Small intestine (tissue), 16 donors: ENCODE data around the gene C19orf25. TPM values are rescaled to one million over a fixed set of nuclear protein-coding genes. Genes with fewer than 3 reads are reported as not detected.

Experiments
- DNase-seq, 2 donors: peaks; one replicate each; pipeline versions ENCODE4 v3.0.0 to v3.0.0-alpha.2; 2013
- FAIRE-seq: peaks from 2 replicates; lab custom pipeline; 2012; peaks lifted over from hg19 to GRCh38; lab: Jason Lieb, UNC
- H3K27ac ChIP-seq, 3 donors: one replicate each; pipeline ENCODE4 v1.5.1; 2013; ENCODE audit warnings: low read length in 2 of 3, mild to moderate bottlenecking in 2 of 3, control low read depth in 1 of 3, inconsistent platforms in 1 of 3, low read depth in 1 of 3, moderate library complexity in 1 of 3
- H3K27me3 ChIP-seq, 3 donors: one replicate each; pipeline ENCODE4 v1.6.1; 2013; ENCODE audit warnings: low read length in 3 of 3, inconsistent platforms in 1 of 3; ENCODE audit not compliant: control insufficient read depth in 3 of 3, insufficient read depth in 3 of 3
- H3K36me3 ChIP-seq, 3 donors: one replicate each; pipeline ENCODE4 v1.6.1; 2013; ENCODE audit warnings: low read length in 3 of 3, inconsistent platforms in 1 of 3, low read depth in 1 of 3, mild to moderate bottlenecking in 1 of 3, moderate library complexity in 1 of 3; ENCODE audit not compliant: control insufficient read depth in 3 of 3, insufficient read depth in 2 of 3
- H3K4me1 ChIP-seq, 3 donors: one replicate each; pipeline ENCODE4 v1.6.1; 2013; ENCODE audit warnings: low read length in 2 of 3, inconsistent platforms in 1 of 3, low read depth in 1 of 3, mild to moderate bottlenecking in 1 of 3, moderate library complexity in 1 of 3; ENCODE audit not compliant: control insufficient read depth in 3 of 3, insufficient read depth in 2 of 3
- H3K4me3 ChIP-seq, 3 donors: one replicate each; pipeline ENCODE4 v1.5.1; 2013; ENCODE audit warnings: low read length in 3 of 3, control low read depth in 1 of 3, inconsistent platforms in 1 of 3, low read depth in 1 of 3, mild to moderate bottlenecking in 1 of 3, moderate library complexity in 1 of 3
- H3K9me3 ChIP-seq, 2 donors: one replicate each; pipeline ENCODE4 v1.6.1; 2013; ENCODE audit warnings: low read depth in 1 of 2, low read length in 1 of 2; ENCODE audit not compliant: control insufficient read depth in 2 of 2, insufficient read depth in 1 of 2
- WGBS, 3 donors: extraction: QIAGEN DNeasy Blood & Tissue Kit; methylation state at CpG; one replicate each; pipeline ENCODE4 v1.1.7; 2013; 5-methylcytosine and 5-hydroxymethylcytosine counted together
- long read RNA-seq, 10 donors: transcript quantifications; one replicate each; lab custom pipeline, GENCODE V29; 2026
- polyA plus RNA-seq, 4 donors: library from polyadenylated mRNA; stranded (reverse) in 3 of 4; unstranded in 1 of 4; fragments of 200-250 nt in 3 of 4; fragments of 120-200 nt in 1 of 4; gene quantifications; one replicate each; pipeline versions ENCODE4 v1.2.1 to v1.2.3, GENCODE V29; 2013
- donor health status: healthy with polysubstance abuse.
- donor health status: control.
- donor health status: control.
- donor health status: Bipolar disorder and iron deficiency.
- donor health status: healthy.

The C19orf25 gene
- polyA plus RNA-seq, result 10 to 100 TPM; 32.0 to 62.1 (median 52.8) TPM
- long read RNA-seq, donor 1, result 0 reads
- long read RNA-seq, donor 2, transcript C19orf25-203 (3 exons, 1,837 nt), result major isoform, 5 of 8 reads
- long read RNA-seq, donor 2, partial matches to known transcripts, result 0 of 8 reads
- long read RNA-seq, donor 2, other reads (novel, unspliced or antisense), result 0 of 8 reads
- long read RNA-seq, donor 3, partial matches to known transcripts, result 0 of 7 reads
- long read RNA-seq, donor 3, other reads (novel, unspliced or antisense), result 0 of 7 reads
- long read RNA-seq, donor 4, partial matches to known transcripts, result 0 of 1 reads
- long read RNA-seq, donor 4, other reads (novel, unspliced or antisense), result 0 of 1 reads
- long read RNA-seq, donor 5, partial matches to known transcripts, result 0 of 5 reads
- long read RNA-seq, donor 5, other reads (novel, unspliced or antisense), result 0 of 5 reads
- long read RNA-seq, donor 6, transcript C19orf25-203 (3 exons, 1,837 nt), result major isoform, 9 of 15 reads
- long read RNA-seq, donor 6, partial matches to known transcripts, result 0 of 15 reads
- long read RNA-seq, donor 6, other reads (novel, unspliced or antisense), result 0 of 15 reads
- long read RNA-seq, donor 7, transcript C19orf25-203 (3 exons, 1,837 nt), result major isoform, 14 of 24 reads
- long read RNA-seq, donor 7, transcript C19orf25-211 (1 exons, 2,314 nt), result minor isoform, 6 of 24 reads
- long read RNA-seq, donor 7, partial matches to known transcripts, result 0 of 24 reads
- long read RNA-seq, donor 7, other reads (novel, unspliced or antisense), result 0 of 24 reads
- long read RNA-seq, donor 8, partial matches to known transcripts, result 0 of 5 reads
- long read RNA-seq, donor 8, other reads (novel, unspliced or antisense), result 0 of 5 reads
- long read RNA-seq, donor 9, partial matches to known transcripts, result 0 of 5 reads
- long read RNA-seq, donor 9, other reads (novel, unspliced or antisense), result 0 of 5 reads
- long read RNA-seq, donor 10, transcript C19orf25-203 (3 exons, 1,837 nt), result minor isoform, 5 of 14 reads
- long read RNA-seq, donor 10, transcript C19orf25-211 (1 exons, 2,314 nt), result major isoform, 7 of 14 reads
- long read RNA-seq, donor 10, partial matches to known transcripts, result 0 of 14 reads
- long read RNA-seq, donor 10, other reads (novel, unspliced or antisense), result 0 of 14 reads

- 0 to 1% (median 1%) methylated on average over 60 to 71 of the region's 71 CpGs for WGBS, 3 donors
These were observed at the start of gene C19orf25 for GRCh38 chr19:1478934-1479707. C19orf25 (minus strand) TSS chr19:1479215; CDS start chr19:1478903, 312 bp downstream.

GRCh38 chr19:1527650-1528309, 48.8 kb upstream of the C19orf25 start:
- Histone ChIP-seq H3K27me3 (peaks cover 26 to 38% (median 29%) of the 10 kb centered on the region in 3 donors), H3K36me3 (no peaks in the 10 kb centered on the region), H3K4me3 (no peak overlapping the region), H3K4me1 (no peaks in the 10 kb centered on the region), H3K27ac (no peak overlapping the region), H3K9me3 (no peaks in the 10 kb centered on the region)
- FAIRE-seq, result no peak
- DNase-seq, result no peak
- 61 to 81% (median 62%) methylated on average over 27 of the region's 27 CpGs for WGBS, 3 donors

More at GRCh38 chr19:1478934-1479707, at the start of gene C19orf25:
- Histone ChIP-seq H3K27ac (peak within 1 kb of the TSS; percentile 56 to 92 (median 80)), H3K27me3 (no peaks in the 10 kb centered on the region), H3K4me3 (peak within 1 kb of the TSS; percentile 85 to 99 (median 92)), H3K9me3 (no peaks in the 10 kb centered on the region), H3K36me3 (peaks cover 0 to 32% (median 5%) of the 10 kb centered on the region in 3 donors), H3K4me1 (peaks cover 0 to 4% (median 0%) of the 10 kb centered on the region in 3 donors)
- DNase-seq, result peak; percentile 95 to 97
- no peak for FAIRE-seq

GRCh38 chr19:1526979-1527649, 48.1 kb upstream of the C19orf25 start:
- Histone ChIP-seq H3K4me1 (no peaks in the 10 kb centered on the region), H3K27ac (no peak overlapping the region), H3K4me3 (no peak overlapping the region), H3K36me3 (no peaks in the 10 kb centered on the region), H3K9me3 (no peaks in the 10 kb centered on the region), H3K27me3 (peaks cover 26 to 41% (median 29%) of the 10 kb centered on the region in 3 donors)
- FAIRE-seq (no peak), DNase-seq (no peak)
- WGBS, 3 donors, result 32 to 70% (median 48%) methylated on average over 17 to 18 of the region's 18 CpGs

- 60 to 79% (median 70%) methylated on average over 32 to 33 of the region's 33 CpGs for WGBS, 3 donors
- FAIRE-seq (no peak), DNase-seq (no peak)
- H3K27me3 ChIP-seq, result peaks cover 28 to 46% (median 29%) of the 10 kb centered on the region in 3 donors
- H3K36me3 ChIP-seq, result no peaks in the 10 kb centered on the region
- H3K9me3 ChIP-seq, result no peaks in the 10 kb centered on the region
- no peak overlapping the region for H3K27ac ChIP-seq
- H3K4me1 ChIP-seq, result no peaks in the 10 kb centered on the region
- H3K4me3 ChIP-seq, result no peak overlapping the region
These were observed 47.2 kb upstream of the C19orf25 start for GRCh38 chr19:1526066-1526778.

GRCh38 chr19:1525343-1525742, 46.3 kb upstream of the C19orf25 start:
- 37 to 60% (median 48%) methylated on average over 21 to 31 of the region's 31 CpGs for WGBS, 3 donors
- no peak overlapping the region for H3K27ac ChIP-seq
- DNase-seq (no peak), FAIRE-seq (no peak)
- no peak overlapping the region for H3K4me3 ChIP-seq
- no peaks in the 10 kb centered on the region for H3K9me3 ChIP-seq
- H3K4me1 ChIP-seq, result no peaks in the 10 kb centered on the region
- H3K36me3 ChIP-seq, result no peaks in the 10 kb centered on the region
- peaks cover 28 to 47% (median 29%) of the 10 kb centered on the region in 3 donors for H3K27me3 ChIP-seq

GRCh38 chr19:1524972-1525325, 45.9 kb upstream of the C19orf25 start:
- H3K27ac ChIP-seq, result no peak overlapping the region
- 51 to 64% (median 55%) methylated on average over 16 to 17 of the region's 17 CpGs for WGBS, 3 donors

More at GRCh38 chr19:1524972-1525325, 45.9 kb upstream of the C19orf25 start:
- DNase-seq (no peak), FAIRE-seq (no peak)
- Histone ChIP-seq H3K9me3 (no peaks in the 10 kb centered on the region), H3K4me3 (no peak overlapping the region), H3K36me3 (no peaks in the 10 kb centered on the region), H3K27me3 (peaks cover 28 to 51% (median 29%) of the 10 kb centered on the region in 3 donors), H3K4me1 (no peaks in the 10 kb centered on the region)
